Activated T-helper 2 cell treated with anti-CD3 and anti-CD28 coated beads, Interferon-gamma antibody, Interleukin-2, Interleukin-4, amounts not matched to agents 10 μg/mL and 5 μg/mL and 100 μg/mL, durations not matched to agents 14 hours and 24 hours and 36 hours (primary cell): Measurements from ENCODE around the gene INSC. TPM values are rescaled to one million over a fixed set of nuclear protein-coding genes. Genes with fewer than 3 reads are reported as not detected.

ENCODE experiments used
- DNase-seq: peaks from one replicate; pipeline ENCODE4 v3.0.0; 2021; ENCODE audit warnings: low spot score
- H3K27ac Mint-ChIP-seq: one replicate; pipeline ENCODE4 v1.8.0; 2021; ENCODE audit warnings: mixed read lengths
- H3K27me3 Mint-ChIP-seq: one replicate; pipeline ENCODE4 v1.8.0; 2021; ENCODE audit warnings: low read depth, mixed read lengths
- H3K36me3 Mint-ChIP-seq: one replicate; pipeline ENCODE4 v1.8.0; 2021; ENCODE audit warnings: low read depth, mixed read lengths
- H3K4me1 Mint-ChIP-seq: one replicate; pipeline ENCODE4 v1.8.0; 2021; ENCODE audit warnings: low read depth, mixed read lengths
- H3K4me3 Mint-ChIP-seq: one replicate; pipeline ENCODE4 v1.8.0; 2021; ENCODE audit warnings: low read depth, mild to moderate bottlenecking, moderate library complexity, mixed read lengths
- H3K9me3 Mint-ChIP-seq: one replicate; pipeline ENCODE4 v1.8.0; 2021; ENCODE audit warnings: mixed read lengths
- intact Hi-C: fragments of 100-400 bp; cut with micrococcal nuclease; formaldehyde crosslinking; loops from one replicate; pipeline ENCODE4 v1.15.1; 2023
- total RNA-seq: library from RNA; stranded (reverse); gene quantifications from 2 replicates; pipeline ENCODE4 v1.2.3, GENCODE V29; 2022

The INSC gene
- total RNA-seq, 1 donor from 2014 or later: 0.34 TPM

GRCh38 chr11:15142838-15143237 lies 28.1 kb downstream of the INSC start:
- peaks cover 5% of the 10 kb centered on the region for H3K27me3 Mint-ChIP-seq
- H3K4me3 Mint-ChIP-seq: no peak overlapping the region
- H3K9me3 Mint-ChIP-seq: no peaks in the 10 kb centered on the region
- no peak overlapping the region for H3K27ac Mint-ChIP-seq
- DNase-seq: no peak
- intact Hi-C loops: no loop called here
- no peaks in the 10 kb centered on the region for H3K4me1 Mint-ChIP-seq
- no peaks in the 10 kb centered on the region for H3K36me3 Mint-ChIP-seq

GRCh38 chr11:15143855-15144254 lies 29.1 kb downstream of the INSC start:
- Mint-ChIP-seq H3K4me3 (no peak overlapping the region), H3K9me3 (no peaks in the 10 kb centered on the region), H3K4me1 (no peaks in the 10 kb centered on the region), H3K36me3 (no peaks in the 10 kb centered on the region), H3K27me3 (peaks cover 5% of the 10 kb centered on the region), H3K27ac (no peak overlapping the region)
- no peak for DNase-seq
- intact Hi-C loops: no loop called here

- DNase-seq: no peak
- Mint-ChIP-seq H3K27me3 (peaks cover 5% of the 10 kb centered on the region), H3K9me3 (no peaks in the 10 kb centered on the region), H3K36me3 (no peaks in the 10 kb centered on the region), H3K4me3 (no peak overlapping the region), H3K4me1 (no peaks in the 10 kb centered on the region), H3K27ac (no peak overlapping the region)
- intact Hi-C loops: no loop called here
Observed at GRCh38 chr11:15144347-15144746, 29.6 kb downstream of the INSC start.

- Mint-ChIP-seq H3K27me3 (peaks cover 5% of the 10 kb centered on the region), H3K36me3 (no peaks in the 10 kb centered on the region), H3K27ac (no peak overlapping the region), H3K4me1 (no peaks in the 10 kb centered on the region), H3K9me3 (no peaks in the 10 kb centered on the region), H3K4me3 (no peak overlapping the region)
- intact Hi-C loops: no loop called here
- no peak for DNase-seq
Observed at GRCh38 chr11:15145151-15145550, 30.4 kb downstream of the INSC start.

DNA sequence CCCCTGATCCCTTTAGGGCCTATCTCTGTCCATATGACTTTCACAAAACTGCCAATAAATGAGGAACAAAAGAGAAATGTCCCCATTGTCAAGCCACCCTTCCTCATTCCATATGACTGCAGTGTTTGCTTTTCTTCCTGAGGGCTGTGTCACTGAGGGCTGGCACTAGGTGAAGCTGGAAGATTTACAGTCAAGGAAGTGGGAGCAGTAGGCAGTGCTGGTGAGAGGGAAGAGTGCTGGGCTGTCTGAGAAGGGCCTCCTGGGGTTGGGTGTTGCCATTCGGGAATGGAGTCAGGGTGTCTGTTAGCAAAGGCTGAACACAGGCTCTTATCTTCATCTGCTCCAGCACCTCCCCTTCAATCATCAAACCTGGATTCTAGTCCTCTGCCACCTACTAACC lies 30.9 kb downstream of the INSC start:
- Mint-ChIP-seq H3K4me1 (peaks cover 5% of the 10 kb centered on the region), H3K27ac (no peak overlapping the region), H3K36me3 (no peaks in the 10 kb centered on the region), H3K27me3 (peaks cover 5% of the 10 kb centered on the region), H3K9me3 (no peaks in the 10 kb centered on the region), H3K4me3 (no peak overlapping the region)
- intact Hi-C loops: no loop called here
- DNase-seq: no peak

DNA sequence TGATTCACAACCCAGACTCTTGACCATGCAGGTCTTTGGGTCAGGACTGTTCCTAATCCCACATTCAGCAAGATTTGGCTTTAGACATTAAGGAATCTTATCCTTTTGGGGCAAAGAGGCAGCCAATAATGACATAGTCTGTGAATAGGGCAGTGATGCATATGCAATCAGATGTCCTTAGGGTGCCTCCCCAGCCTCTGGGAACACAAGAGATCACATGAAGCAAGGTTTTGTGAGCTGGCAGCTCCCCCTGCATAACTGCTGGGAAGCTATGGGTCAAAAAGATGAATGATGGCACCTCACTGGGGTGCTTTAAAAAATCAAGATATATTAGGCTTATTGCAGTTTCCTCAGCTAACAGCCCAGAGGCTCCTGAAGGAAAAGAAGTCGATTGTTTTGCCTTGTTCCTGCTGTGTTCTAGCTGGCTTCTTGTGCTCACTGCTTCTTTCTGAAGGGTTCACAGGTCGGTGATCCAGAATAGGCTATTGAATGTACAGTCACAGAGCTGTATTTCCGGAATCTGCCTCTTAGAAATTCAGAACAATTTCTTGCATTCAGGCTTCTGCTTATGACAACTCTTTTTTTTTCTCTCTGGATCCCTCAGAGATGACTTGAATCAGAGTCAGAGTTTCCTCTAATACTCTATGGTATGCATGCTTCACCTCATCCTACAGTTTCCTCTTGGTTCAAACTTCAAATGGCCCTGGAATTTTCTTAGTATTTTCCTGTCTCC lies 31.7 kb downstream of the INSC start:
- Mint-ChIP-seq H3K4me3 (no peak overlapping the region), H3K9me3 (no peaks in the 10 kb centered on the region), H3K27me3 (peaks cover 5% of the 10 kb centered on the region), H3K4me1 (peaks cover 10% of the 10 kb centered on the region), H3K27ac (no peak overlapping the region), H3K36me3 (no peaks in the 10 kb centered on the region)
- DNase-seq: no peak
- intact Hi-C loops: no loop called here

- H3K36me3 Mint-ChIP-seq: no peaks in the 10 kb centered on the region
- H3K4me1 Mint-ChIP-seq: peaks cover 10% of the 10 kb centered on the region
- intact Hi-C loops: no loop called here
- no peak for DNase-seq
- peaks cover 5% of the 10 kb centered on the region for H3K27me3 Mint-ChIP-seq
- no peak overlapping the region for H3K27ac Mint-ChIP-seq
- H3K4me3 Mint-ChIP-seq: no peak overlapping the region
- H3K9me3 Mint-ChIP-seq: no peaks in the 10 kb centered on the region
Observed at GRCh38 chr11:15148169-15148568, 33.4 kb downstream of the INSC start.

DNA sequence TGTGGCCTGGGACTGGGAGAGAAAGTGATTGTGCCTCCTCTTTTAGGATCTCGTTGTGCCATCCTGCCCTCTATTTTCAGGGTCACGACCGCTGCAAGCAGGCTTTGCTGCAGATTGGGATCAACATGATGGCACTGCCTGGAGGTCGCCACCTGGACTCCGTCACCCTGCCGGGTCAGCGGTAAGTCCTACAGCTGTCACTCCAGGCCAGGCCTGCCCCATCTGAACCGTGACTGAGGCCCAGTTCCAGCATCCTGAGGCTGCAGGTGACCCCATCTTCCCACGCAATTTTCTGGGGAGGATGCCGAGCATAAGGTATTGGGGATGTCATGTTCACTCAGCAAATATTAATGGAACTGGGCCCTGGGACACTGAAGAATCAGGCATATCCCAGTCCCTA lies 34.3 kb downstream of the INSC start:
- Mint-ChIP-seq H3K4me3 (no peak overlapping the region), H3K9me3 (no peaks in the 10 kb centered on the region), H3K27me3 (peaks cover 5% of the 10 kb centered on the region), H3K27ac (no peak overlapping the region), H3K4me1 (peaks cover 10% of the 10 kb centered on the region), H3K36me3 (no peaks in the 10 kb centered on the region)
- intact Hi-C loops: no loop called here
- no peak for DNase-seq

DNA sequence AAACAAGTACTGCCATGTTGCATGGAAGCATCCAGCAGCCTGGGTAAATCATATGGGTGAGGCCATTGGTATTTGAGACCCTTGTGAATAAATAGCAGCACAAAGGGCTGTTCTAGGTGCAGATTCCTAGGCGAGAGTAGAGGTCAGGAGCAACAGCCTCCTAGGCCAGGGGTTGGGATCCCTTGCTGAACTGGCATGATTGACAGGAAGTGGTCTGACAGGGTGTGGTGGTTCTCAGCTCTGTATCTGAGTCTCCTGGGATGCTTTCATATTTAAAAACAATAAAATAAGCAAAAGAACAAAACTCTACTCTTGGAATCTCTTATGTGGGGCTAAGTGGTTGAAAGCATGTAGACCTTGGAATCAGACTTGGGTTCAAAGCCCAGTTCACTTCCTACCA lies 35.8 kb downstream of the INSC start:
- peaks cover 5% of the 10 kb centered on the region for H3K27me3 Mint-ChIP-seq
- H3K4me1 Mint-ChIP-seq: peaks cover 10% of the 10 kb centered on the region
- H3K4me3 Mint-ChIP-seq: no peak overlapping the region
- H3K9me3 Mint-ChIP-seq: no peaks in the 10 kb centered on the region
- H3K36me3 Mint-ChIP-seq: no peaks in the 10 kb centered on the region
- intact Hi-C loops: no loop called here
- DNase-seq: no peak
- H3K27ac Mint-ChIP-seq: no peak overlapping the region

DNA sequence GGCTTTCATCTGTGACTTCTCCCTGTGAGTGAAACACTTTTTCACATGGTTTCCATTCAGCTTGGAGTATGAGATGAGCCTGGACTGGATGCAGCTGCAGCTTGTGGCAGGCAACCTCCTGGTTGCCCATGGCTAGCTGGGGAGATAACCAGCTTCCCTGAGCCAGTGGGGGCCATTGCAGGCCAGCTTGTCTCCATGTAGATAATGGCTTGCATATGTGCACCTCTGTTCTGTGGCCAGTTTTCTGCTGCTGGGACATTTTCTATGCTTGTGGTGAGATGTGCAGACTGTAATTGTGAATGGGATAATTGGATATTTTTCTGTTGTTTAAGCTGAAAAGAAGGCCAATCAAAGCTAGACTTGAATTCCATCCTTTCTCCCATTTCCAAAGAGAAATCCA lies 38.5 kb downstream of the INSC start:
- no peak overlapping the region for H3K4me3 Mint-ChIP-seq
- H3K27ac Mint-ChIP-seq: no peak overlapping the region
- H3K27me3 Mint-ChIP-seq: peaks cover 2% of the 10 kb centered on the region
- no peak for DNase-seq
- no peaks in the 10 kb centered on the region for H3K36me3 Mint-ChIP-seq
- intact Hi-C loops: no loop called here
- no peaks in the 10 kb centered on the region for H3K9me3 Mint-ChIP-seq
- H3K4me1 Mint-ChIP-seq: peaks cover 10% of the 10 kb centered on the region

GRCh38 chr11:15157181-15157580 lies 42.5 kb downstream of the INSC start:
- Mint-ChIP-seq H3K4me3 (no peak overlapping the region), H3K27ac (no peak overlapping the region), H3K27me3 (peaks cover 8% of the 10 kb centered on the region), H3K9me3 (no peaks in the 10 kb centered on the region), H3K4me1 (no peaks in the 10 kb centered on the region), H3K36me3 (no peaks in the 10 kb centered on the region)
- no peak for DNase-seq
- intact Hi-C loops: no loop called here

- DNase-seq: no peak
- Mint-ChIP-seq H3K9me3 (no peaks in the 10 kb centered on the region), H3K4me1 (no peaks in the 10 kb centered on the region), H3K4me3 (no peak overlapping the region), H3K27me3 (peaks cover 8% of the 10 kb centered on the region), H3K36me3 (no peaks in the 10 kb centered on the region), H3K27ac (no peak overlapping the region)
- intact Hi-C loops: loop anchor here (2.0 kb wide), 1 partner anchor 57 kb away; no protein-coding TSS in a partner anchor
Observed at GRCh38 chr11:15157606-15158137, 42.9 kb downstream of the INSC start.

DNA sequence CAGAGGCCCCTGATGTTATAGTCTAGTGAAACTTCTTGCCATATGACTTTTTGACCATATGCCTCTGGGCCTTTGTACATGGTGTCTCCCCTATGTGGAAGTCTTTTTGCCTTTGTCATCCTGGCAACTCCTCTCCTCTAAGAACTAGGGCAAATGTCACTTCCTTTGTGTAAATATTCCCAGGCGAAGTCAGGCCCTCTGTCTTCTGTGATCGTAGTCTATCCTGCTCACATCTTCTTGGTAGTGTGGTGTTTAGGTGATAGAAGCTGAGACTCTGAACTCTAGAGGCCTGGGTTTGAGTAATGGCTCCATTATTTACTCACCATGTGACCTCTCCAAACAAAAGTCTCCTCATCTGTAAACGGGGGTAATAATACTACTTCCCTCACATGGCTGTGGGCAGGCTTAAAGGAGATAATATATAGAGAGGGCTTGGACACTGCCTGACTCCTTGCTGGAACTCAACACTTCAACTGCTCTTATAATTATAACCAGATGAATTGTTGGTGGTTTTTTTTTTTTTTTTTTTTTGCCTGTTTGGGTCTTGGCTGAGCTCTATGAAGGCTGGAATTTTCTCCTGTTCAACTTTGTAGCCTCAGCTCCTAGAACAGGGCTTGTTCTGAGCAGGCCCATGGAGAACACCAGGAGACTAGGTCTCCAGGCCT lies 43.8 kb downstream of the INSC start:
- no peaks in the 10 kb centered on the region for H3K4me1 Mint-ChIP-seq
- H3K9me3 Mint-ChIP-seq: no peaks in the 10 kb centered on the region
- H3K27me3 Mint-ChIP-seq: peaks cover 12% of the 10 kb centered on the region
- no peak for DNase-seq
- no peaks in the 10 kb centered on the region for H3K36me3 Mint-ChIP-seq
- no peak overlapping the region for H3K27ac Mint-ChIP-seq
- intact Hi-C loops: loop anchor here (2.0 kb wide), 1 partner anchor 58 kb away; no protein-coding TSS in a partner anchor
- no peak overlapping the region for H3K4me3 Mint-ChIP-seq
